GM12878 (cell line): ENCODE measurements around the gene NBEA. TPM values are rescaled to one million over a fixed set of nuclear protein-coding genes. Genes with fewer than 3 reads are reported as not detected.

Experiments
- ATAC-seq: fragments of 200-7000 bp; cut with Tn5 transposase; 3 replicates; pipeline ENCODE4 v1.9.1; 2020; ENCODE audit warnings: mild to moderate bottlenecking, moderate library complexity
- BruUV-seq: library from RNA; stranded (reverse); fragments of 400-500 nt; replicated peaks from 2 replicates; lab custom pipeline; 2021; lab: Mats Ljungman, UMichigan
- CTCF ChIA-PET: fragments of 300-600 bp; sonication (Branson Sonifier 250); formaldehyde crosslinking; extraction: SDS; loops from one replicate; lab custom pipeline; 2021; ENCODE audit warnings: inconsistent platforms; lab: Yijun Ruan, JAX
- POLR2A ChIA-PET: fragments of 350-600 bp; formaldehyde crosslinking; extraction: SDS; loops from one replicate; lab custom pipeline; 2021; ENCODE audit warnings: inconsistent platforms; lab: Charles Lee
- RAD21 ChIA-PET: fragments of 300-600 bp; sonication (Branson Sonifier 250); formaldehyde crosslinking; loops from one replicate; lab custom pipeline; 2023; ENCODE audit warnings: antibody characterized with exemption; ENCODE audit not compliant: unreplicated experiment; lab: Charles Lee
- SMC1A ChIA-PET: fragments of 300-600 bp; sonication (Branson Sonifier 250); formaldehyde crosslinking; loops from one replicate; lab custom pipeline; 2023; ENCODE audit not compliant: unreplicated experiment, uncharacterized antibody; lab: Charles Lee
- DNase-seq: peaks from one replicate; pipeline ENCODE4 v3.0.0-alpha.2; 2011; ENCODE audit warnings: low read depth, low spot score
- FAIRE-seq: peaks from 3 replicates; lab custom pipeline; 2011; peaks lifted over from hg19 to GRCh38; lab: Jason Lieb, UNC
- H2AFZ ChIP-seq: 2 replicates; pipeline ENCODE4 v1.6.0; 2011; ENCODE audit warnings: low read depth, low read length, control low read depth; ENCODE audit not compliant: control insufficient read depth
- H3K27ac ChIP-seq: 2 replicates; pipeline ENCODE4 v1.5.1; 2011; ENCODE audit warnings: control low read depth; ENCODE audit not compliant: control insufficient read depth, insufficient read depth
- H3K27me3 ChIP-seq, 2 experiments: replicated peaks in 1 of 2; 2 replicates each; pipeline versions ENCODE4 v1.6.0 to v1.6.1; 2011; ENCODE audit warnings: low read length in 1 of 2; ENCODE audit not compliant: control insufficient read depth in 2 of 2, insufficient read depth in 2 of 2
- H3K36me3 ChIP-seq, 2 experiments: 2 replicates each; pipeline ENCODE4 v1.5.1; 2011; ENCODE audit warnings: low read length in 1 of 2; ENCODE audit not compliant: control insufficient read depth in 2 of 2, insufficient read depth in 2 of 2
- H3K4me1 ChIP-seq: 2 replicates; pipeline ENCODE4 v1.6.1; 2011; ENCODE audit warnings: mild to moderate bottlenecking, low read length, moderate library complexity, mixed read lengths; ENCODE audit not compliant: control insufficient read depth, insufficient read depth
- H3K4me2 ChIP-seq: 2 replicates; pipeline ENCODE4 v1.6.0; 2011; ENCODE audit warnings: control low read depth; ENCODE audit not compliant: control insufficient read depth, insufficient read depth
- H3K4me3 ChIP-seq: fragments of 200-600 bp; sonication (generic); 2 replicates; pipeline ENCODE4 v1.5.1; 2016
- H3K79me2 ChIP-seq: 2 replicates; pipeline ENCODE4 v1.6.0; 2011; ENCODE audit warnings: low read length; ENCODE audit not compliant: control insufficient read depth, insufficient read depth
- H3K9ac ChIP-seq: 2 replicates; pipeline ENCODE4 v1.8.0; 2011; ENCODE audit warnings: low read length, control low read depth, mixed read lengths; ENCODE audit not compliant: control insufficient read depth, insufficient read depth
- H3K9me3 ChIP-seq: replicated peaks from 3 replicates; pipeline ENCODE4 v1.5.1; 2011; ENCODE audit warnings: mild to moderate bottlenecking, low read length; ENCODE audit not compliant: control insufficient read depth, insufficient read depth
- H4K20me1 ChIP-seq: 2 replicates; pipeline ENCODE4 v1.6.0; 2011; ENCODE audit not compliant: control insufficient read depth, insufficient read depth
- CEBPB ChIP-seq, 2 experiments: fragments of 150-350 bp in 1 of 2; IDR thresholded peaks; 2 replicates each; pipeline ENCODE4 v1.6.1; 2012 to 2014; ENCODE audit warnings: low read depth in 2 of 2, low read length in 2 of 2, borderline replicate concordance in 1 of 2, inconsistent platforms in 1 of 2
- CHD1 ChIP-seq: IDR thresholded peaks from 2 replicates; pipeline ENCODE4 v1.6.1; 2012; ENCODE audit warnings: low read depth, low read length, improper control_type of control experiment
- HDAC2 ChIP-seq: fragments of 200-600 bp; sonication (generic); IDR thresholded peaks from 2 replicates; pipeline ENCODE4 v1.6.1; 2017
- NR2C2 ChIP-seq: IDR thresholded peaks from 2 replicates; pipeline ENCODE4 v1.6.1; 2011; ENCODE audit warnings: borderline replicate concordance, low read depth; ENCODE audit not compliant: control insufficient read depth, insufficient read length
- WRNIP1 ChIP-seq: IDR thresholded peaks from 2 replicates; pipeline ENCODE4 v1.6.1; 2011; ENCODE audit warnings: low read depth, low read length, improper control_type of control experiment, borderline replicate concordance
- ZNF384 ChIP-seq: IDR thresholded peaks from 2 replicates; pipeline ENCODE4 v1.6.1; 2012; ENCODE audit warnings: low read depth, mild to moderate bottlenecking, low read length, improper control_type of control experiment, borderline replicate concordance
- WGBS: methylation state at CpG from one replicate; pipeline ENCODE4 v1.1.6; 2016; ENCODE audit warnings: low lambda C conversion rate; ENCODE audit not compliant: insufficient replicate concordance, insufficient coverage; ENCODE audit errors: missing lambda C conversion rate; 5-methylcytosine and 5-hydroxymethylcytosine counted together
- in situ Hi-C: fragments of 300-500 bp; cut with MboI; formaldehyde crosslinking; loops from 9 replicates; pipeline ENCODE4 v1.14.3; 2018; ENCODE audit warnings: mixed read lengths
- intact Hi-C: fragments of 100-400 bp; cut with micrococcal nuclease; formaldehyde crosslinking; loops from one replicate; pipeline ENCODE4 v1.14.2; 2022; ENCODE audit not compliant: unreplicated experiment
- polyA plus RNA-seq, 11 experiments: library from polyadenylated mRNA; depleted of rRNA in 4 of 11; unstranded in 6 of 11; stranded (reverse) in 5 of 11; fragments of >200 nt; fragmentation: Nextera tagmentation in 4 of 11; fragmentation: Illumina TruSeq in 1 of 11; extraction: Ambion mirVana in 4 of 11; extraction: Trizol in 1 of 11; gene quantifications; 1 replicate in 1 of 11; 2 replicates in 10 of 11; pipeline versions ENCODE4 v1.2.1 to v1.2.3, GENCODE V29; 2011 to 2016; ENCODE audit warnings: inconsistent platforms in 2 of 11, missing spikeins in 2 of 11, low read depth in 1 of 11
- total RNA-seq, 4 experiments: library from RNA; depleted of rRNA in 3 of 4; stranded (reverse); fragments of >200 nt in 3 of 4; fragmentation: Illumina TruSeq in 1 of 4; extraction: Trizol in 1 of 4; gene quantifications; 2 replicates each; pipeline versions ENCODE4 v1.2.1 to v1.2.3, GENCODE V29; 2013 to 2021
- TF ChIP-seq, protein P1 (sequence below): fragments of 450-650 bp; IDR thresholded peaks from 2 replicates; pipeline ENCODE4 v1.6.1; 2017; ENCODE audit warnings: mild to moderate bottlenecking, moderate library complexity
- TF ChIP-seq, protein P2 (sequence below): fragments of 150-350 bp; IDR thresholded peaks from 2 replicates; pipeline ENCODE4 v1.6.1; 2016; ENCODE audit warnings: low read depth, low read length
- TF ChIP-seq, protein P3 (sequence below): IDR thresholded peaks from 2 replicates; pipeline ENCODE4 v1.6.1; 2011; ENCODE audit warnings: low read depth, low read length, improper control_type of control experiment, borderline replicate concordance
- TF ChIP-seq, protein P4 (sequence below): IDR thresholded peaks from 2 replicates; pipeline ENCODE4 v1.6.1; 2011; ENCODE audit warnings: borderline replicate concordance, low read depth, mild to moderate bottlenecking, moderate library complexity, mixed read lengths, low read length; ENCODE audit not compliant: insufficient read depth; ENCODE audit errors: extremely low read length
- TF ChIP-seq, protein P5 (sequence below), 3 experiments: IDR thresholded peaks in 2 of 3; conservative IDR thresholded peaks in 1 of 3; 2 replicates each; pipeline ENCODE4 v1.5.1; 2011; ENCODE audit warnings: low read depth in 3 of 3, low read length in 3 of 3, mild to moderate bottlenecking in 3 of 3, control low read depth in 2 of 3, moderate library complexity in 2 of 3, inconsistent platforms in 1 of 3, mixed read lengths in 1 of 3; ENCODE audit not compliant: control insufficient read depth in 2 of 3, insufficient read depth in 1 of 3; ENCODE audit errors: extremely low read depth in 1 of 3

NBEA gene
- total and polyA plus RNA-seq, 10 of the 15 experiments (the other 5 are each of a cell fraction or from before 2014, with no cell fraction given), result 0.23 to 3.6 (median 0.55) TPM

DNA sequence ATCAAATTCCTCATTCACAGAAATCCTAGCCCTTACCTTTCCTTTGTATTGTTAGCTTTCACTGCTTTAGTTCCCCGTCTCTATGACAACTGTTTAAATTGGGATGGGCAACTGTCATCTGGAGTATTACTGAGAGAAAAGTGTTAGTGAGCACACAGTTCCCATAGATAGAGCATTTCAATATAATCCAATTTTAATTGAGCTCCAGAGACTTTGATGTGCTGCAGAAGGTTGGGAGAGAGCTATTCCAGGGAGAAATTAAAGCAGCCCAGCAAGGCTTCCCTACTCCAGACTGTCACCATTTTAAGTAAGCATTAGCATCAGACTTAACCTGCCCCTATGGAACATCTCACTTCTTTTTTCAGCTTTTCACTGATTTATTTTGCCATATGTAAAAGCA, 589.5 kb downstream of the NBEA start:
- ChIA-PET RAD21 (no interaction called here), SMC1A (interaction anchor here (1.1 kb wide), 1 partner anchor 11 kb away, joined by 5 read pairs; no protein-coding TSS in a partner anchor), CTCF (interaction anchor here (0.9 to 1.3 kb wide), 3 partner anchors 8 to 22 kb away, joined by 3 to 4 read pairs (median 3); no protein-coding TSS in a partner anchor), POLR2A (no interaction called here)
- no TSS peak for BruUV-seq
- Histone ChIP-seq H3K9me3 (no peaks in the 10 kb centered on the region), H3K27me3 (no peaks in the 10 kb centered on the region), H3K4me3 (no peak overlapping the region), H2AFZ (no peak overlapping the region), H3K9ac (no peak overlapping the region), H4K20me1 (no peaks in the 10 kb centered on the region), H3K4me1 (no peaks in the 10 kb centered on the region), H3K27ac (no peak overlapping the region), H3K4me2 (no peak overlapping the region), H3K79me2 (no peaks in the 10 kb centered on the region), H3K36me3 (no peaks in the 10 kb centered on the region)
- WGBS, result 0% methylated on average over 1 of the region's 1 CpG
- FAIRE-seq (no peak), ATAC-seq (no peak), DNase-seq (no peak)
- in situ Hi-C loops (no loop called here), intact Hi-C loops (no loop called here)
- no peak for TF ChIP-seq NR2C2
- TF ChIP-seq HDAC2, result no peak
- TF ChIP-seq, protein P1, sequence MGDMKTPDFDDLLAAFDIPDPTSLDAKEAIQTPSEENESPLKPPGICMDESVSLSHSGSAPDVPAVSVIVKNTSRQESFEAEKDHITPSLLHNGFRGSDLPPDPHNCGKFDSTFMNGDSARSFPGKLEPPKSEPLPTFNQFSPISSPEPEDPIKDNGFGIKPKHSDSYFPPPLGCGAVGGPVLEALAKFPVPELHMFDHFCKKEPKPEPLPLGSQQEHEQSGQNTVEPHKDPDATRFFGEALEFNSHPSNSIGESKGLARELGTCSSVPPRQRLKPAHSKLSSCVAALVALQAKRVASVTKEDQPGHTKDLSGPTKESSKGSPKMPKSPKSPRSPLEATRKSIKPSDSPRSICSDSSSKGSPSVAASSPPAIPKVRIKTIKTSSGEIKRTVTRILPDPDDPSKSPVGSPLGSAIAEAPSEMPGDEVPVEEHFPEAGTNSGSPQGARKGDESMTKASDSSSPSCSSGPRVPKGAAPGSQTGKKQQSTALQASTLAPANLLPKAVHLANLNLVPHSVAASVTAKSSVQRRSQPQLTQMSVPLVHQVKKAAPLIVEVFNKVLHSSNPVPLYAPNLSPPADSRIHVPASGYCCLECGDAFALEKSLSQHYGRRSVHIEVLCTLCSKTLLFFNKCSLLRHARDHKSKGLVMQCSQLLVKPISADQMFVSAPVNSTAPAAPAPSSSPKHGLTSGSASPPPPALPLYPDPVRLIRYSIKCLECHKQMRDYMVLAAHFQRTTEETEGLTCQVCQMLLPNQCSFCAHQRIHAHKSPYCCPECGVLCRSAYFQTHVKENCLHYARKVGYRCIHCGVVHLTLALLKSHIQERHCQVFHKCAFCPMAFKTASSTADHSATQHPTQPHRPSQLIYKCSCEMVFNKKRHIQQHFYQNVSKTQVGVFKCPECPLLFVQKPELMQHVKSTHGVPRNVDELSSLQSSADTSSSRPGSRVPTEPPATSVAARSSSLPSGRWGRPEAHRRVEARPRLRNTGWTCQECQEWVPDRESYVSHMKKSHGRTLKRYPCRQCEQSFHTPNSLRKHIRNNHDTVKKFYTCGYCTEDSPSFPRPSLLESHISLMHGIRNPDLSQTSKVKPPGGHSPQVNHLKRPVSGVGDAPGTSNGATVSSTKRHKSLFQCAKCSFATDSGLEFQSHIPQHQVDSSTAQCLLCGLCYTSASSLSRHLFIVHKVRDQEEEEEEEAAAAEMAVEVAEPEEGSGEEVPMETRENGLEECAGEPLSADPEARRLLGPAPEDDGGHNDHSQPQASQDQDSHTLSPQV, result no peak
- TF ChIP-seq CEBPB (IDR thresholded peaks at IDR 0.05; ENCODE audit: borderline replicate concordance in 1 of 2, low read depth in 2 of 2, low read length in 2 of 2), result no peak
- TF ChIP-seq, protein P2, sequence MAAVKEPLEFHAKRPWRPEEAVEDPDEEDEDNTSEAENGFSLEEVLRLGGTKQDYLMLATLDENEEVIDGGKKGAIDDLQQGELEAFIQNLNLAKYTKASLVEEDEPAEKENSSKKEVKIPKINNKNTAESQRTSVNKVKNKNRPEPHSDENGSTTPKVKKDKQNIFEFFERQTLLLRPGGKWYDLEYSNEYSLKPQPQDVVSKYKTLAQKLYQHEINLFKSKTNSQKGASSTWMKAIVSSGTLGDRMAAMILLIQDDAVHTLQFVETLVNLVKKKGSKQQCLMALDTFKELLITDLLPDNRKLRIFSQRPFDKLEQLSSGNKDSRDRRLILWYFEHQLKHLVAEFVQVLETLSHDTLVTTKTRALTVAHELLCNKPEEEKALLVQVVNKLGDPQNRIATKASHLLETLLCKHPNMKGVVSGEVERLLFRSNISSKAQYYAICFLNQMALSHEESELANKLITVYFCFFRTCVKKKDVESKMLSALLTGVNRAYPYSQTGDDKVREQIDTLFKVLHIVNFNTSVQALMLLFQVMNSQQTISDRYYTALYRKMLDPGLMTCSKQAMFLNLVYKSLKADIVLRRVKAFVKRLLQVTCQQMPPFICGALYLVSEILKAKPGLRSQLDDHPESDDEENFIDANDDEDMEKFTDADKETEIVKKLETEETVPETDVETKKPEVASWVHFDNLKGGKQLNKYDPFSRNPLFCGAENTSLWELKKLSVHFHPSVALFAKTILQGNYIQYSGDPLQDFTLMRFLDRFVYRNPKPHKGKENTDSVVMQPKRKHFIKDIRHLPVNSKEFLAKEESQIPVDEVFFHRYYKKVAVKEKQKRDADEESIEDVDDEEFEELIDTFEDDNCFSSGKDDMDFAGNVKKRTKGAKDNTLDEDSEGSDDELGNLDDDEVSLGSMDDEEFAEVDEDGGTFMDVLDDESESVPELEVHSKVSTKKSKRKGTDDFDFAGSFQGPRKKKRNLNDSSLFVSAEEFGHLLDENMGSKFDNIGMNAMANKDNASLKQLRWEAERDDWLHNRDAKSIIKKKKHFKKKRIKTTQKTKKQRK, result no peak
- TF ChIP-seq, protein P3, sequence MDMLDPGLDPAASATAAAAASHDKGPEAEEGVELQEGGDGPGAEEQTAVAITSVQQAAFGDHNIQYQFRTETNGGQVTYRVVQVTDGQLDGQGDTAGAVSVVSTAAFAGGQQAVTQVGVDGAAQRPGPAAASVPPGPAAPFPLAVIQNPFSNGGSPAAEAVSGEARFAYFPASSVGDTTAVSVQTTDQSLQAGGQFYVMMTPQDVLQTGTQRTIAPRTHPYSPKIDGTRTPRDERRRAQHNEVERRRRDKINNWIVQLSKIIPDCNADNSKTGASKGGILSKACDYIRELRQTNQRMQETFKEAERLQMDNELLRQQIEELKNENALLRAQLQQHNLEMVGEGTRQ, result no peak
- TF ChIP-seq, protein P4, sequence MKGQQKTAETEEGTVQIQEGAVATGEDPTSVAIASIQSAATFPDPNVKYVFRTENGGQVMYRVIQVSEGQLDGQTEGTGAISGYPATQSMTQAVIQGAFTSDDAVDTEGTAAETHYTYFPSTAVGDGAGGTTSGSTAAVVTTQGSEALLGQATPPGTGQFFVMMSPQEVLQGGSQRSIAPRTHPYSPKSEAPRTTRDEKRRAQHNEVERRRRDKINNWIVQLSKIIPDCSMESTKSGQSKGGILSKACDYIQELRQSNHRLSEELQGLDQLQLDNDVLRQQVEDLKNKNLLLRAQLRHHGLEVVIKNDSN, result no peak
- TF ChIP-seq WRNIP1, result no peak
- no peak for TF ChIP-seq CHD1
- TF ChIP-seq, protein P5, sequence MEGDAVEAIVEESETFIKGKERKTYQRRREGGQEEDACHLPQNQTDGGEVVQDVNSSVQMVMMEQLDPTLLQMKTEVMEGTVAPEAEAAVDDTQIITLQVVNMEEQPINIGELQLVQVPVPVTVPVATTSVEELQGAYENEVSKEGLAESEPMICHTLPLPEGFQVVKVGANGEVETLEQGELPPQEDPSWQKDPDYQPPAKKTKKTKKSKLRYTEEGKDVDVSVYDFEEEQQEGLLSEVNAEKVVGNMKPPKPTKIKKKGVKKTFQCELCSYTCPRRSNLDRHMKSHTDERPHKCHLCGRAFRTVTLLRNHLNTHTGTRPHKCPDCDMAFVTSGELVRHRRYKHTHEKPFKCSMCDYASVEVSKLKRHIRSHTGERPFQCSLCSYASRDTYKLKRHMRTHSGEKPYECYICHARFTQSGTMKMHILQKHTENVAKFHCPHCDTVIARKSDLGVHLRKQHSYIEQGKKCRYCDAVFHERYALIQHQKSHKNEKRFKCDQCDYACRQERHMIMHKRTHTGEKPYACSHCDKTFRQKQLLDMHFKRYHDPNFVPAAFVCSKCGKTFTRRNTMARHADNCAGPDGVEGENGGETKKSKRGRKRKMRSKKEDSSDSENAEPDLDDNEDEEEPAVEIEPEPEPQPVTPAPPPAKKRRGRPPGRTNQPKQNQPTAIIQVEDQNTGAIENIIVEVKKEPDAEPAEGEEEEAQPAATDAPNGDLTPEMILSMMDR (IDR thresholded peaks at IDR 0.05 in 2 of 3, conservative IDR thresholded peaks at IDR 0.05 in 1 of 3; ENCODE audit: control insufficient read depth in 2 of 3, extremely low read depth in 1 of 3, insufficient read depth in 1 of 3, low read depth in 3 of 3, low read length in 3 of 3), result no peak
- TF ChIP-seq ZNF384, result no peak
